Measurements from ENCODE around the gene GRIK1. TPM values are rescaled to one million over a fixed set of nuclear protein-coding genes. Genes with fewer than 3 reads are reported as not detected.

Gene GRIK1
- polyA plus RNA-seq, 3 donors = not detected

- no peak overlapping the region for H3K27ac Mint-ChIP-seq
- 20% methylated on average over 1 of the region's 1 CpG for WGBS (ENCODE audit: insufficient coverage)
- intact Hi-C loops (cut with micrococcal nuclease) = no loop called here
These were observed 443.5 kb downstream of the GRIK1 start for GRCh38 chr21:29496337-29496736.

DNA sequence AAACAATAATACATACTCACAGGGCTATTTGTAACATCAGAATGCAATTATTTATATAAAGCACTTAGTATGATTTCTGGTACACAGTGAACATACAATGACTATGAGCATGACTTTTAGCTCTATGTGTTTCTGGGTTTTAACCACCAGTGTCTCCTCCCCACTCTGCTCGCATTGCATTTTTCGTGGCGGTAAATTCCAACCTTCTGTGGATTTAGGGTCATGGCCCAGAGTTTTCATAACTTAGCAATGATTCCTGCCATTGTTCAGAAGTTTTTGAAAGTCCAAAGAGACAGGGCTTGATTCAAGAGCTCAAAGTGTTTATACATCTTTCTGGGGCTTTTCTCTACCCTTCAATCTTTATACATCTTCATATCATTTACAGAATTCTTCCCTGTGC lies 449.8 kb downstream of the GRIK1 start:
- no peaks in the 10 kb centered on the region for H4K20me1 ChIP-seq (ENCODE audit: insufficient read depth, low read length)
- peaks cover 0 to 1% of the 10 kb centered on the region in 2 donors for H3K9me3 ChIP-seq (replicated peaks in 1 of 2; ENCODE audit: control insufficient read depth in 1 of 2, insufficient read depth in 1 of 2, low read length in 2 of 2)
- H3K27me3 ChIP-seq (ENCODE audit: control insufficient read depth in 2 of 2, insufficient read depth in 2 of 2, low read length in 2 of 2) = no peaks in the 10 kb centered on the region
- no peak overlapping the region for H3K4me3 ChIP-seq (replicated peaks in 1 of 3; ENCODE audit: low read depth in 2 of 3, low read length in 3 of 3)
- intact Hi-C loops (cut with micrococcal nuclease) = no loop called here
- no peak overlapping the region for H3K4me3 Mint-ChIP-seq
- H2AFZ ChIP-seq (ENCODE audit: insufficient read depth, low read depth, low read length, poor library complexity, severe bottlenecking) = no peak overlapping the region
- H3K4me1 ChIP-seq (ENCODE audit: control insufficient read depth in 1 of 2, insufficient read depth in 2 of 2, low read length in 2 of 2) = no peaks in the 10 kb centered on the region
- H3K9ac ChIP-seq (ENCODE audit: insufficient read depth, low read length, poor library complexity, severe bottlenecking) = no peak overlapping the region
- H3K27ac Mint-ChIP-seq = no peak overlapping the region
- TF ChIP-seq CTCF (IDR thresholded peaks at IDR 0.05) = no peak
- H3K27me3 Mint-ChIP-seq (ENCODE audit: low read depth in 3 of 3) = peaks cover 0 to 2% (median 0%) of the 10 kb centered on the region in 3 donors
- no CpG with 5 or more reads among the region's 3 CpGs for WGBS (ENCODE audit: insufficient coverage)
- H3K9me3 Mint-ChIP-seq = peaks cover 0 to 13% (median 3%) of the 10 kb centered on the region in 7 donors
- H3K36me3 ChIP-seq (replicated peaks in 1 of 2; ENCODE audit: control insufficient read depth in 1 of 2, insufficient read depth in 2 of 2, low read length in 2 of 2) = no peaks in the 10 kb centered on the region
- no peaks in the 10 kb centered on the region for H3K4me1 Mint-ChIP-seq
- no peak for DNase-seq
- H3K36me3 Mint-ChIP-seq = peaks cover 17 to 22% of the 10 kb centered on the region in 2 donors
- H3K79me2 ChIP-seq (ENCODE audit: insufficient read depth, low read length) = no peaks in the 10 kb centered on the region
- no peak overlapping the region for H3K4me2 ChIP-seq (replicated peaks; ENCODE audit: extremely low read depth, low read length, poor library complexity, severe bottlenecking)
- H3K27ac ChIP-seq (ENCODE audit: low read depth in 1 of 2, low read length in 2 of 2) = no peak overlapping the region

More at GRCh38 chr21:29496337-29496736, 443.5 kb downstream of the GRIK1 start:
- Mint-ChIP-seq H3K36me3 (peaks cover 18 to 47% of the 10 kb centered on the region in 2 donors), H3K4me1 (no peaks in the 10 kb centered on the region), H3K27me3 (ENCODE audit: low read depth in 3 of 3) (peaks cover 0 to 3% (median 0%) of the 10 kb centered on the region in 3 donors), H3K4me3 (no peak overlapping the region), H3K9me3 (peaks cover 6 to 21% (median 15%) of the 10 kb centered on the region in 7 donors)
- Histone ChIP-seq H3K4me3 (replicated peaks in 1 of 3; ENCODE audit: low read depth in 2 of 3, low read length in 3 of 3) (no peak overlapping the region), H3K36me3 (replicated peaks in 1 of 2; ENCODE audit: control insufficient read depth in 1 of 2, insufficient read depth in 2 of 2, low read length in 2 of 2) (no peaks in the 10 kb centered on the region), H3K9me3 (replicated peaks in 1 of 2; ENCODE audit: control insufficient read depth in 1 of 2, insufficient read depth in 1 of 2, low read length in 2 of 2) (peaks cover 6 to 20% of the 10 kb centered on the region in 2 donors), H3K4me1 (ENCODE audit: control insufficient read depth in 1 of 2, insufficient read depth in 2 of 2, low read length in 2 of 2) (no peaks in the 10 kb centered on the region), H3K27me3 (ENCODE audit: control insufficient read depth in 2 of 2, insufficient read depth in 2 of 2, low read length in 2 of 2) (no peaks in the 10 kb centered on the region), H2AFZ (ENCODE audit: insufficient read depth, low read depth, low read length, poor library complexity, severe bottlenecking) (no peak overlapping the region), H3K79me2 (ENCODE audit: insufficient read depth, low read length) (no peaks in the 10 kb centered on the region), H3K27ac (ENCODE audit: low read depth in 1 of 2, low read length in 2 of 2) (no peak overlapping the region), H3K9ac (ENCODE audit: insufficient read depth, low read length, poor library complexity, severe bottlenecking) (no peak overlapping the region), H3K4me2 (replicated peaks; ENCODE audit: extremely low read depth, low read length, poor library complexity, severe bottlenecking) (no peak overlapping the region), H4K20me1 (ENCODE audit: insufficient read depth, low read length) (no peaks in the 10 kb centered on the region)
- DNase-seq = no peak
- no peak for TF ChIP-seq CTCF (IDR thresholded peaks at IDR 0.05)
